Activated T-cell treated with anti-CD3 and anti-CD28 coated beads for 4 hours (primary cell): ENCODE results near the gene CIRBP.

Experiments
- DNase-seq: peaks from one replicate; pipeline ENCODE4 v3.0.0-alpha.2; 2020

The CIRBP gene

DNA sequence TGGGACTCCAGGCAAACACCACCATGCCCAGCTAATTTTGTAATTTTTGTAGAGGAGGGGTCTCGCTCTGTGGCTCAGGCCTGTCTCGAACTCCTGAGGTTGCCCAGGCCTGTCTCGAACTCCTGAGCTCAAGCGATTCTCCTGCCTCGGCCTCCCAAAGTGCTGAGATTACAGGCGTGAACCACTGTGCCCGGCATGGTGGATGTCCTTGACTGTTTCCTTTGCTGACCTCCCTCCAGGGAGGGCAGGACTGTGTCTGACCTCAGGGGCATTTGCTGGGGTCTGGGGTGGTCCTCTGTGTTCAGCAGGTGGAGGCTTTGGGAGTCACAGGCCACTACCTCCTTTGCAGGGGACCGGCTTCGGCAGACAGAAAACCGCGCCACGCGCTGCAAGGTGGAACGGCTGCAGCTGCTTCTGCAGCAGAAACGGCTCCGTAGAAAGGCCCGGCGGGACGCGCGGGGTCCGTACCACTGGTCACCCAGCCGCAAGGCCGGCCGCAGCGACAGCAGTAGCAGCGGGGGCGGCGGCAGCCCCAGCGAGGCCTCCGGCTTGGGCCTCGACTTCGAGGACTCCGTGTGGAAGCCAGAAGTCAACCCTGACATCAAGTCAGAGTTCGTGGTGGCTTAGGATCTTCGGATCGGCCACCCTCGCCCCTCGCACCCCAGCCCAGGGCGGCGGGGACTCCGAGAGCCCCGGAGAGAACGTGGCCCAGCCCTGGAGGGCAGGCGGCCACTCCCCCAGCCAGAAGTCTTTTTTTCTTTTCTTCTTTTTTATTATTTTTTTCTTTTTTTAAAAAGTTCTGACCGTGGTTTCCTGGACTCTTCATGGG is 12.3 kb upstream of the CIRBP start:
- no peak for DNase-seq

DNA sequence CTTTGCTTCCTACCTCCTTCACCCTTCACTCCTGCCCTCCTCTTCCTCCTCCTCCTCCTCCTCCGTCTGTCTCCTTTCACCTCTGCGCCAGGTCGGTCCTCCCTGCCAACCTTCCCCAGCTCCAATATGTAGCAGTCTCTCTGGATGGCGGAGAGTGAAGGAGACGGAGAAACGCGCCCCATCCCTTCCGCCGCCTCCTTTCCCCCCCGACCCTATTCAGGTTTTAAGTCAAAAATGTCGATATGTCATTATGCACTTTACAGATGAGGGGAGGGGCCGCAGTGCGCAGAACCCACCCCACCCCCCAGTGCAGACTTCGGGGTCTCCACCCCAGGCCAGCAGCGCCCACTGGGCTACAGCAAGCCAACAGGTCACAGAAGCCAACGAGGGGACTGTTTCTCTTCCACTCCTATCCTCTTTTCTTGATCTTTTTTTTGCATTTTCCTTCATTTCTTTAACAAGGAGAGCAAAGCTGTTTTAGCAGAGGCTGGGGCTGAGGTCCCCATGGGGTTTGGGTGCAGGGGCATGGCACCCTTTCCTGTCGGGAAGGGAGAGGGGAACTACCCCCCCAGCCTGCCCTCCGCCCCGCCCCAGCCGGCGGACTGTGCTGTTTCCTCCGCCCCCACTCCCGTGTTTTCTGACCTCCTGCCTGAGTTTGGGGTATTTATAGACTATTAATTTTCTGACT is 11.5 kb upstream of the CIRBP start:
- no peak for DNase-seq

GRCh38 chr19:1258163-1258492 is 11.0 kb upstream of the CIRBP start:
- no peak for DNase-seq

DNA sequence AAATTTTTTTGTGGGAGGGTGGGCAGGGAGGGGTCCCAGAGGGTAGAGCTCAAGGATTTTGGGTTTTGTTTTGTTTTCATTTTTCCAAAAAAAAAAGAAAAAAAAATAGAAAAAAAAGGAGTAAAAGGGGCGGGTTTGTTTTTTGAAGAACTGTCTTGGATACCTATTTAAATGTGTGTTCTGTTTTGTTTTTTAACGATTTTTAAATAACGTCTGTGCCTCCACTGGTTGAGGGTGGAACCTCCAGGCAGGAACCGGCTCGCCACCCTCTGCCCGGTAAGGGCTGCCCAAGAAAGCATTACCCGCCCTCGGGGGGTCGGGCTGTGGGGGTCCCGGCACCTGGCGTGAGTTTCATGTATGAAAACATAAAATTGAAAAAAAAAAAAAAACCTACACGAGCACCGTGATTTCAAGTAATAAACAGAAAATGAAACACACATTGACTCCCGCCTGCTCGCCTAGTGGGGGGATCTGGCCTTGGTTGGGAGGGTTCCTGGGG is 10.4 kb upstream of the CIRBP start:
- no peak for DNase-seq

GRCh38 chr19:1259206-1259875 is 9.8 kb upstream of the CIRBP start:
- DNase-seq: peak; percentile 50

DNA sequence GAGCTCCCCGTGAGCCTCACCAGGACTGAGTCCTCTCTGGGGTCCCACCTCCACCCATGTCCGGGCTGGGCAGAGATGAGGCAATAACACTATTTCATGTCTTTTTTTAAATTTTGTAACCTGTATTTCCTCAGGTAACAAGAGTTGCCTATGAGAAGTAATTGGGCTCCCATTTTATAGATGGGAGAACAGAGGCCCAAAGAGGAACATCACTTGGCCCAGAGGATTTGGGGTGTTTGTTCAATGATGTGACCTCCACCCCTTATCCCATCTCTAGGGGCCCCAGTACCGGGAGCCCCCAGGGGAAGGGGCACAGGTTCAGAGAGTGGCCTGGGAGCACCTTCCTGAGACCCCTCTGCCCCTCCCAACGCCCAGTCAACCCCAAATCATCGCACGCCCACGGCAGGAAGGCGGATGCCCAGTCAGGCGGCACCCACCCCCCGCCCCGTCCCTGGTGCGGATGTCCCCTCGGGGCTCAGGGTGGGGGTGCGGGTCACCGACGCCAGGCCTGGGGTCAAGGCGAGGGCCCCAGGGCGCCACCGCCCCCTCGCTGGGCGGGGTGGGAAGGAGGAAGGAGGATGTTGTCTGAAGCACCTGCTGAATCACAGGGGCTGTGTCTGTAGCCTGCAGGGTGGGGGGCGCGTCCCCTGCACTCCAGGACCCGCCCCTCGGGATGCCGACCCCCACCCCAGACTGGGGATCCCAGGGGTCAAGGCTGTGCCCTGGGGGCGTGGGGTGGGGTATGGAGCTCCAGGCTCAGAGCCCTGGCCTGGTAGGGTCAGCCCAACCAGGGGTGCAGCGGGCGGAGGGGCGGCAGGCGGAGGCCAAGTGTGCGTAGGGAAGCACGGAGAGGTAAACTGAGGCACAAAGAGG is 9.0 kb upstream of the CIRBP start:
- peak; percentile 36 for DNase-seq

DNA sequence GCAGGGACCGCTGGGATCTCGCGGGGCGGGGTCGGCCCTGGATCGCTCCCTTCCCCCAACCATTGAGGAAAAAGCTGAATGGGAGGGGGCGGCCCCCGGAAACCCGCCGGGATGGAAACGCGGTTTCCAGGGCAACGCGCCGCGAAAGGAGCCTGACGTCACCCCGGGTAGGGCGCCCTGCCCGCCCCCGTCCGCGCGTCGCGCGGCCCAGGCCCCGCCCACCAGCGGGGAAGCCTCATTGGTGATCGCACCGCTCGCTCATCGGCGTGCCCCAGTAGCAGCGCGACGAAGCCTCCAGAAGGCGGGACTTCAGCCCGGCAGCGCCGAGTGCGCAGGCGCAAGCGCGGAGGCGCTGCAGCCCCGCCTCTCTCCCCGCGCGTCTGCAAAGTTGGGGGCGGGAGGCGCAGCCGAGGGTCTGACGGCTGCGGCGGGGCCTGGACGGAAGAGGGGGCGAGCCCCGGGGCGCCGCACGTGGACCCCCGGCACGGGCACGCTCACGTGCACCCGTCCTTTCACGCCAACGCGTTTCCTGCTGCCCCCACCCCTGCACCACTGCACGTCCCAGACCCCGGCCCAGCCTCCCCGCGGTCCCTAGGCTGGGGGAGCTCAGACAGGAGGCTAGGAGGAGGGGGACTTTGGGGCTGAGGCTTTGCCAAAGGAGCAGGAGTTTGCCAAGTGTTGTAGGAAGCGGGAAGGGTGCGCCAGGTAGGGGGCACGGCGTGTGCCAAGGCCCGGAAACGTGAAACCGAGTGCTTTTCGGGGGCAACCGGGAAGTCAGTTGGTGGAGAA is 8.2 kb upstream of the CIRBP start:
- DNase-seq: peak; percentile 94

DNA sequence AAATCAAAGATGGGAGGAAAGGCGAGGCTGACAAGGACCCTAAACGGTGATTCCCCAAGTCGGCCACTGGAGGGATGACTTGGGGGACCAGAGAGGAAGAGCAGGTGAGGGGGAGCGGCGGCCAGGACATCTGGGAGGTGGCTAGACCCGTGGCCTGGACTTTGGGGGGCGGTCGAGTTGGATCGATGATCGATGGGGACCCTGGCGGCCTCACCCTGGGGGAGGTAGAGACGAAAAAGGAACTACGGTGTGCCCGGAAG is 7.7 kb upstream of the CIRBP start:
- DNase-seq: no peak

DNA sequence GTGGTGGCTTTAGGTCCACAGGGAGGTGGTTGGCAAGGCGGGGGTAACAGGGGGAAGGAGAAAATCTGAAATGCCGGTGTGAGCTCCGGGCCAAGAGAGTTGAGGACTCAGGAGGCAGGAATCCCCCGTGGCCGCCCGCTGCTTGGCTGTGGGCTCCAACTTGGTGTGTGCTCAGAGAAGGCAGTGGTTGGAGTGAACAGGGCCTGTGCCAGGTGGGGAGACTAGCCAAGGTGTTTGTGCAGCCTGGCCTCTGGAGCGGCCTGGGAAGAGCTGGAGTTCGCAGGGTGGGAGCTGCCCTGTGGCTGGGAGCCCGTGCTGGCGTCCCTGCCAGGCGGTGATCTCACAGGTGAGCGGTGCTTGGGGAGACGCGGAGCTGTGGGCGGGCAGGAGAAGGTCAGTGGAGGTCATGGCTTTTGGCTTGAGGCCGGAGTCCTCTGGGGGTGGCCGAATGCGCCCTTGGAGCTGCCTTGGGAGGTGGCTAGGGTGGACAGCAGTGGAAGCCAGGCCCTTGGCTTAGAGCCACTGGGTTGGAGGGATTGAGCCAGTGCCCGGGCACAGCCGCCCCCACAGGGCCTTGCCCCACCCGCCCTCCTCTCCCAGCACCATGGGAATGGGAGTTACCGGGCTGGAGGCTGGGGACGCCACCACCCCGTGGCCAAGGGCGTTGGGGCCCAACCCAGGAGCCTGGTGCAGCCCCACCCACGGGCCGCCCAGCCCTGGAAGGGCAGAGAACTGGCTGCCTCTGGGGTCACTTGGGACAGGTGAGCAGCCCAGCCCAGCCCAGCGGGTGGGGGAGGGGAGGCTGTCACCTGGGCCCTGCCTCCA is 7.1 kb upstream of the CIRBP start:
- DNase-seq: no peak

DNA sequence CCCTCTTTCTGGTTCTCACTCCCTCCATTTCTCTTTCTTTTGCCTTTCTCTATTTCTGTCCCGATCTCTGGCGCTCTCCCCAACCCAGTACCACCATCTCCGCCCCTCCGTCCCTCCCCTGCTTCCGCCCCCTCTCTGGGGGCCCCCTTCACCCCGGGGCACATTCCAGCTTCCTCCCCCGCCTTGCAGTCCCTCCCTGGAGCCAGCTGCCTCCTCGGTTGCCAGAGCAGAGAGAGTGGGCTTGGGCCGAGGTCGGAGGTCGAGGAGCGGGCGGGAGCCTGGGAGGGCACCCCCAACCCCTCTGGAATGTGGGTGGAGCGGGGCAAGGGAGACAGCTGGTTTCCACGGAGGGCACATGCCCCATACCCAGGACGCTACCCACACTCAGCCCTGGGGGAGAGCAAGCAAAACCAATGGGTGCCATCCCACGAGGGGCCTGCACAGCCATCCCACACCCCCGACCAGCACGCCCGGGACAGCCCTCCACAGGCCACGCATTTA is 6.5 kb upstream of the CIRBP start:
- no peak for DNase-seq

GRCh38 chr19:1263188-1263587 is 5.9 kb upstream of the CIRBP start:
- DNase-seq: no peak

DNA sequence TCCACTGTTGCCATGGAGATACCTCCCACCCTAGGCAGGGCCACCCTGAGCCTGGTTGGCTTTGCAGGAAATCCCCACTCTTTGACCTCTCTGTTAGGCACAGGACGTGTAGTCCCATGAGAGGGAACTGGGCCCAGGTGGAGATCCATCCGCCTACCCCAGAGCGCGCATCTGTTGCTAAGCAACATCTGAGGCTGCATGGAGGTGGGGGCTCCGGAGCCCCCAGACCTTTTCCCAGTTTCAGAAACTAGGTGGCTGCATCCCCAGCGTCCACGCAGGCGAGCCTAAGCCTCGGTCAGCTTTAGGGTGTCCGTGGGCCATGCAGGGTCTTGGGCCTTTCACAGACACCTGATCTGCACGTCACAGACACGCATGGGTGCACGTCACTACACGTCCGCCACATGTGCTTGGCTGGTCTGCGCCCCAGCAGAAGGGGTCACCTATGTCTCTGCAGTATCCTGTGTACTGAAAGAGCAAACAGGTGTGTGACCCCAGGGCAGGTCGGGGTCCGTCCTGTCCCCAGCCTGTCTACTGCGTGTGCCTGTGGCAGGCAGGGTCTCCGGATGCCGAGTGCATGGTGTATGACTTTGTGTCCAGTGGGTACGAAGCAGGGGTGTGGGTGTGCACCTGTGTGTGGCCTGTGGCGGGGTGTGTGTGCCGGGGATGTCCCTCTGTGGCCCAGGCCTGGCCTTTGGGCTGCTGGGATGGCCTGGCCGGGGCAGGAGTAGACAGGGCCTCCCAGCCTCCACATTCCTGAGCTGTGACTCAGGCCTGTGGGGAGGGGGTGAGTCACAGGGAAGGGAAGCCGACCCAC is 4.1 kb upstream of the CIRBP start:
- no peak for DNase-seq

DNA sequence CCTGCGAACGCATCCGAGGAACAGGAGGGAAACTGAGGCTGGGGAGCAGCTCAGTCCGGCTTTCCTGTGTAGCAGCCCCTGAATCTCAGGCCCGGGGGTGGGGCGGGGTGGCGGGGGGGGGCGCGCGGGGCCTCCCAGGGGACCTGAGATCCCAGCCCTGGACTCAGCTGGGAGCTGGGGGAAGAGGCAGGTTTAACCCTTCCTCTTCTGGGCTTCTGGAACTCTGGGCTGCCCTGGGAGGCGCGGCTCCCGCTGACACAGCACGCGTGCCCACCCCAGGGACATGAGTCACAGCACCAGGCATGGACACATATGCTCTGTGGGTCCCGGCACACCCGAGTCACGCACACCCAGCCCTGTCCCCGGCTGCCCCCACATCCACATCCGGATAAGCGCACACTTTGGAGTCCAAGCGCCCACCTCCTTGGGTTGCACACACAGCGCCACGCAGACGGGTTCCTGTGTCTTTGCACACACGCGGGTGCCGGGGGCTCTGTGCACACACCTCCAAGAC is 3.5 kb upstream of the CIRBP start:
- no peak for DNase-seq

DNA sequence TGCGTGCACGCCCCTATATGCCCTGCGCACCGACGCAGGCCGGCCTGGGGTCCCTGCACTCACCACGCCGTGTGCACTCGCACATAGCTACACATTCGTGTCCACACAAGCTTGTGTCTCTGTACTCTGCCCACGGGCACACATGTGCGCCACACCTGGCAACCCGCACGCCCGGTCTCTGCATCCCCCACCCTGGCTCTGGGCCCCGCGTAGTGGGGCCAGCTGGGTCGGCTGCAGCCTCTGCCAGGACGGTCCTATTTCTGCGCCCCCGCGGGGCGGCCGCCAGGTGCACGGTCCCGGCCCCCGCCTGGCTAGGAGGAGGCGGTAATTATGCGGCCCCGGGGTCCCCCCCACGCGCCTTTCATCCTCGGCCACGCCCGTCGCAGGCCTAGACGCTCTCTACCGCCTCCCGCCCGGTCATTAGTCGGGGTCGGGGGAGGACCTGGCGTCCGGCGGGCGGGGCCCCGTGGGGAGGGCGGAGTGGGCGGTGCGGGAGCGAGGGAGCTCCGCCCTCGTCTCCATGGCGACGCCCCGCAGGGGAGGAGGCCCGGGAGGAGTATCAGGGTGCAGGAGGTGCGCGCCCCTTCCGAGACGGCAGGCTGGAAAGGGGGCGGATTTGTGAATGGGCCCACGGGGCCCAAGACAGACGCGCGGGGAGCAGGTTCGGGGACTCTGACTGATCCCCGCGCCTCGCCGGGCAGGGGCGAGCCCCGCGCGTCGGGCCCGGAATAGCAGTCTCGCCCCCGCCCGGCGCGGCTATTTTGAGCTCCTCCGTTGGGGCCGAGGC is 2.8 kb upstream of the CIRBP start:
- peak; percentile 70 for DNase-seq

- DNase-seq: peak; percentile 62
Observed at GRCh38 chr19:1266916-1267476, 2.1 kb upstream of the CIRBP start.

- no peak for DNase-seq
Observed at GRCh38 chr19:1267477-1268225, 1.5 kb upstream of the CIRBP start.

GRCh38 chr19:1268226-1269064 is 687 bp upstream of the CIRBP start:
- no peak for DNase-seq
